Esophagus muscularis mucosa (tissue), 4 donors: ENCODE results near the gene LSS. TPM values are rescaled to one million over a fixed set of nuclear protein-coding genes. Genes with fewer than 3 reads are reported as not detected.

Experiments used
- DNase-seq: peaks from one replicate; pipeline ENCODE4 v3.0.0-alpha.2; 2017; ENCODE audit errors: extremely low spot score
- H3K27ac ChIP-seq, 4 donors: fragments of 200-600 bp; sonication (generic); replicated peaks in 1 of 4; 1 replicate in 3 of 4; 2 replicates in 1 of 4; pipeline ENCODE4 v1.5.1; 2016 to 2019; ENCODE audit warnings: mild to moderate bottlenecking in 1 of 4
- H3K27me3 ChIP-seq, 4 donors: fragments of 200-600 bp; sonication (generic); one replicate each; pipeline versions ENCODE4 v1.5.1 to v1.6.0; 2016 to 2019
- H3K36me3 ChIP-seq, 4 donors: fragments of 200-600 bp; sonication (generic); one replicate each; pipeline ENCODE4 v1.5.1; 2016 to 2019
- H3K4me1 ChIP-seq, 4 donors: fragments of 200-600 bp; sonication (generic); one replicate each; pipeline ENCODE4 v1.5.1; 2016 to 2019
- H3K4me3 ChIP-seq, 4 donors: fragments of 200-600 bp; sonication (generic); 1 replicate in 2 of 4; 2 replicates in 2 of 4; pipeline ENCODE4 v1.5.1; 2016 to 2019; ENCODE audit warnings: mild to moderate bottlenecking in 4 of 4, moderate library complexity in 1 of 4
- H3K9me3 ChIP-seq, 4 donors: fragments of 200-600 bp; sonication (generic); 1 replicate in 3 of 4; 2 replicates in 1 of 4; pipeline ENCODE4 v1.5.1; 2016 to 2019
- CTCF ChIP-seq, 3 experiments: fragments of 200-600 bp in 2 of 3; fragments of 450-650 bp in 1 of 3; sonication (generic) in 2 of 3; IDR thresholded peaks; one replicate each; pipeline ENCODE4 v1.5.1; 2017 to 2019; ENCODE audit warnings: antibody characterized with exemption in 3 of 3, mild to moderate bottlenecking in 2 of 3, moderate library complexity in 1 of 3
- EP300 ChIP-seq: sonication (generic); formaldehyde crosslinking; IDR thresholded peaks from one replicate; pipeline ENCODE4 v1.6.1; 2017; ENCODE audit warnings: antibody characterized with exemption
- POLR2A ChIP-seq: fragments of 450-650 bp; IDR thresholded peaks from one replicate; pipeline ENCODE4 v1.6.1; 2017; ENCODE audit warnings: antibody characterized with exemption, moderate library complexity, mild to moderate bottlenecking, low read depth
- POLR2AphosphoS5 ChIP-seq, 2 donors: sonication (generic); formaldehyde crosslinking; IDR thresholded peaks; one replicate each; pipeline ENCODE4 v1.6.1; 2017; ENCODE audit warnings: antibody characterized with exemption in 2 of 2
- WGBS: methylation state at CpG from one replicate; pipeline ENCODE4 v1.1.5; 2018; 5-methylcytosine and 5-hydroxymethylcytosine counted together
- intact Hi-C: fragments of 100-400 bp; cut with DNase I; formaldehyde crosslinking; loops from one replicate; pipeline ENCODE4 v1.15.1; 2023
- total RNA-seq, 4 donors: library from RNA; depleted of rRNA; stranded (reverse); fragments of >200 nt; gene quantifications; one replicate each; pipeline versions ENCODE4 v1.1.0 to v1.2.1, GENCODE V29; 2016

Gene LSS
- total RNA-seq, 4 donors from 2014 or later, result 45.3 to 66.3 (median 53.1) TPM

- H3K27ac ChIP-seq, result no peak overlapping the region
- no peaks in the 10 kb centered on the region for H3K4me1 ChIP-seq
- H3K27me3 ChIP-seq, result no peaks in the 10 kb centered on the region
- intact Hi-C loops, result no loop called here
- no peaks in the 10 kb centered on the region for H3K9me3 ChIP-seq
- H3K36me3 ChIP-seq, result peaks cover 80 to 99% (median 96%) of the 10 kb centered on the region in 4 donors
- no peak for TF ChIP-seq CTCF (IDR thresholded peaks at IDR 0.05)
- no peak for TF ChIP-seq POLR2A
- no peak for TF ChIP-seq POLR2AphosphoS5 (IDR thresholded peaks at IDR 0.05)
- TF ChIP-seq EP300, result no peak
- 92% methylated on average over 18 of the region's 22 CpGs for WGBS
- H3K4me3 ChIP-seq, result no peak overlapping the region
- DNase-seq, result no peak
Measured at GRCh38 chr21:46264046-46264689, 35.6 kb upstream of the LSS start.

GRCh38 chr21:46256501-46256994, 28.0 kb upstream of the LSS start:
- no peak overlapping the region for H3K27ac ChIP-seq
- no peaks in the 10 kb centered on the region for H3K27me3 ChIP-seq
- intact Hi-C loops, result no loop called here
- H3K4me1 ChIP-seq, result peaks cover 0 to 4% (median 0%) of the 10 kb centered on the region in 4 donors
- 91% methylated on average over 16 of the region's 18 CpGs for WGBS
- no peak overlapping the region for H3K4me3 ChIP-seq
- peaks cover 94 to 100% (median 98%) of the 10 kb centered on the region in 4 donors for H3K36me3 ChIP-seq
- DNase-seq, result no peak
- no peaks in the 10 kb centered on the region for H3K9me3 ChIP-seq
- TF ChIP-seq EP300 (no peak), POLR2A (no peak), POLR2AphosphoS5 (IDR thresholded peaks at IDR 0.05) (no peak), CTCF (IDR thresholded peaks at IDR 0.05) (no peak)

GRCh38 chr21:46255758-46256337, 27.3 kb upstream of the LSS start:
- Histone ChIP-seq H3K4me3 (no peak overlapping the region), H3K27me3 (no peaks in the 10 kb centered on the region), H3K27ac (no peak overlapping the region), H3K4me1 (peaks cover 0 to 4% (median 0%) of the 10 kb centered on the region in 4 donors), H3K9me3 (no peaks in the 10 kb centered on the region), H3K36me3 (peaks cover 95 to 100% (median 98%) of the 10 kb centered on the region in 4 donors)
- no peak for DNase-seq
- TF ChIP-seq POLR2AphosphoS5 (IDR thresholded peaks at IDR 0.05) (no peak), EP300 (no peak), POLR2A (no peak), CTCF (IDR thresholded peaks at IDR 0.05) (no peak)
- WGBS, result 98% methylated on average over 6 of the region's 6 CpGs
- intact Hi-C loops, result no loop called here

GRCh38 chr21:46255166-46255565, 26.6 kb upstream of the LSS start:
- DNase-seq, result no peak
- Histone ChIP-seq H3K36me3 (peaks cover 92 to 100% (median 98%) of the 10 kb centered on the region in 4 donors), H3K27ac (no peak overlapping the region)

More at GRCh38 chr21:46255166-46255565, 26.6 kb upstream of the LSS start:
- WGBS, result 86% methylated on average over 11 of the region's 11 CpGs
- TF ChIP-seq EP300 (no peak), POLR2AphosphoS5 (IDR thresholded peaks at IDR 0.05) (no peak), POLR2A (no peak), CTCF (IDR thresholded peaks at IDR 0.05) (no peak)
- intact Hi-C loops, result no loop called here
- Histone ChIP-seq H3K27me3 (no peaks in the 10 kb centered on the region), H3K4me1 (peaks cover 0 to 4% (median 0%) of the 10 kb centered on the region in 4 donors), H3K9me3 (no peaks in the 10 kb centered on the region), H3K4me3 (no peak overlapping the region)
